ENCODE measurements around the gene SLC2A5. TPM values are rescaled to one million over a fixed set of nuclear protein-coding genes. Genes with fewer than 3 reads are reported as not detected.

SLC2A5 gene
- total and polyA plus RNA-seq, 12 donors, result 0.50 to 29.9 (median 4.3) TPM

DNA sequence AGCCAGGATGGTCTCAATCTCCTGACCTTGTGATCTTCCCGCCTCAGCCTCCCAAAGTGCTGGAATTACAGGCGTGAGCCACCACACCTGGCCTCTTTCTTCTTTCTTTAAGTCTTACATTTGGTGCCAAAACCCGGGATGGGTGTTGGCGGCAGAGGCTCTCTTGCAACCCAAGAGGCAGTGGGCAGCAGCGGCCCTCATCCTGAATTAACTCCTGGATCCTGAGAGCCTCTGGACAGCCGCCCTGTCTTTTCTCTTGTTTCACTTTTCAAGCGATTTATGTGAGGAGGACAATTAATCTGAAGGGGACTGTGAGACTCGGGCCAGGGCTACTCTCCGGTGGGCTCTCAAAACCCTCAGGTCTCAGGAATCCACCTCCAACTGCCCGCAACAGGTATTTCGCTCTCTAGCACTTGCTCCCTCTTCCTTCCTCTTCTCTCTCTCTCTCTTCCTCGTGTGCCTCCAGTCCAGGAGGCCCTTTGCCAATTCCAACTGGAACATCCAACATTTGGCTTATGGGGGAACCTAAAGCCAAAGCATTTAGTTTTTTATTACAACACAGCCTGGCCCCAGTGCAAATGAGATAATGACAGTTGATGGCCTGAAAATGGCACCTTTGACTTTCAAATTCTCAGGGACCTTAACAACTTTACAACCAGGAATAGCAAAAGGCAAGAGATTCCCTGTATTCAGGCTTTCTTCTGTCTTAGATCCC lies 18.1 kb upstream of the SLC2A5 start:
- Histone ChIP-seq H3K9me3 (replicated peaks in 1 of 3) (no peaks in the 10 kb centered on the region), H3K36me3 (replicated peaks in 1 of 2) (no peaks in the 10 kb centered on the region), H3K27ac (no peak overlapping the region), H3K27me3 (no peaks in the 10 kb centered on the region), H3K4me1 (replicated peaks in 1 of 2) (no peaks in the 10 kb centered on the region), H3K4me3 (no peak overlapping the region)
- 79 to 89% (median 86%) methylated on average over 12 of the region's 12 CpGs for WGBS, 4 donors
- TF ChIP-seq, protein P1, sequence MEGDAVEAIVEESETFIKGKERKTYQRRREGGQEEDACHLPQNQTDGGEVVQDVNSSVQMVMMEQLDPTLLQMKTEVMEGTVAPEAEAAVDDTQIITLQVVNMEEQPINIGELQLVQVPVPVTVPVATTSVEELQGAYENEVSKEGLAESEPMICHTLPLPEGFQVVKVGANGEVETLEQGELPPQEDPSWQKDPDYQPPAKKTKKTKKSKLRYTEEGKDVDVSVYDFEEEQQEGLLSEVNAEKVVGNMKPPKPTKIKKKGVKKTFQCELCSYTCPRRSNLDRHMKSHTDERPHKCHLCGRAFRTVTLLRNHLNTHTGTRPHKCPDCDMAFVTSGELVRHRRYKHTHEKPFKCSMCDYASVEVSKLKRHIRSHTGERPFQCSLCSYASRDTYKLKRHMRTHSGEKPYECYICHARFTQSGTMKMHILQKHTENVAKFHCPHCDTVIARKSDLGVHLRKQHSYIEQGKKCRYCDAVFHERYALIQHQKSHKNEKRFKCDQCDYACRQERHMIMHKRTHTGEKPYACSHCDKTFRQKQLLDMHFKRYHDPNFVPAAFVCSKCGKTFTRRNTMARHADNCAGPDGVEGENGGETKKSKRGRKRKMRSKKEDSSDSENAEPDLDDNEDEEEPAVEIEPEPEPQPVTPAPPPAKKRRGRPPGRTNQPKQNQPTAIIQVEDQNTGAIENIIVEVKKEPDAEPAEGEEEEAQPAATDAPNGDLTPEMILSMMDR (IDR thresholded peaks at IDR 0.05), result no peak
- TF ChIP-seq POLR2A (IDR thresholded peaks at IDR 0.05), result no peak
- intact Hi-C loops (cut with DNase I), result no loop called here
- no peak for DNase-seq

GRCh38 chr1:9086796-9087195 lies 17.4 kb upstream of the SLC2A5 start:
- intact Hi-C loops (cut with DNase I), result no loop called here
- Histone ChIP-seq H3K4me3 (no peak overlapping the region), H3K4me1 (replicated peaks in 1 of 2) (no peaks in the 10 kb centered on the region), H3K27ac (no peak overlapping the region), H3K9me3 (replicated peaks in 1 of 3) (no peaks in the 10 kb centered on the region), H3K36me3 (replicated peaks in 1 of 2) (no peaks in the 10 kb centered on the region), H3K27me3 (no peaks in the 10 kb centered on the region)
- TF ChIP-seq, protein P1 (IDR thresholded peaks at IDR 0.05), result no peak
- TF ChIP-seq POLR2A (IDR thresholded peaks at IDR 0.05), result no peak
- no peak for DNase-seq
- WGBS, 4 donors, result 49 to 90% (median 70%) methylated on average over 2 of the region's 2 CpGs

GRCh38 chr1:9086045-9086444 lies 16.6 kb upstream of the SLC2A5 start:
- no peak overlapping the region for H3K27ac ChIP-seq
- H3K9me3 ChIP-seq (replicated peaks in 1 of 3), result no peaks in the 10 kb centered on the region
- H3K36me3 ChIP-seq (replicated peaks in 1 of 2), result no peaks in the 10 kb centered on the region
- intact Hi-C loops (cut with DNase I), result no loop called here
- WGBS, 4 donors, result 55 to 81% (median 78%) methylated on average over 5 of the region's 5 CpGs
- TF ChIP-seq, protein P1 (IDR thresholded peaks at IDR 0.05), result no peak
- TF ChIP-seq POLR2A (IDR thresholded peaks at IDR 0.05), result no peak
- no peak overlapping the region for H3K4me3 ChIP-seq
- DNase-seq, result no peak
- no peaks in the 10 kb centered on the region for H3K27me3 ChIP-seq
- no peaks in the 10 kb centered on the region for H3K4me1 ChIP-seq (replicated peaks in 1 of 2)

DNA sequence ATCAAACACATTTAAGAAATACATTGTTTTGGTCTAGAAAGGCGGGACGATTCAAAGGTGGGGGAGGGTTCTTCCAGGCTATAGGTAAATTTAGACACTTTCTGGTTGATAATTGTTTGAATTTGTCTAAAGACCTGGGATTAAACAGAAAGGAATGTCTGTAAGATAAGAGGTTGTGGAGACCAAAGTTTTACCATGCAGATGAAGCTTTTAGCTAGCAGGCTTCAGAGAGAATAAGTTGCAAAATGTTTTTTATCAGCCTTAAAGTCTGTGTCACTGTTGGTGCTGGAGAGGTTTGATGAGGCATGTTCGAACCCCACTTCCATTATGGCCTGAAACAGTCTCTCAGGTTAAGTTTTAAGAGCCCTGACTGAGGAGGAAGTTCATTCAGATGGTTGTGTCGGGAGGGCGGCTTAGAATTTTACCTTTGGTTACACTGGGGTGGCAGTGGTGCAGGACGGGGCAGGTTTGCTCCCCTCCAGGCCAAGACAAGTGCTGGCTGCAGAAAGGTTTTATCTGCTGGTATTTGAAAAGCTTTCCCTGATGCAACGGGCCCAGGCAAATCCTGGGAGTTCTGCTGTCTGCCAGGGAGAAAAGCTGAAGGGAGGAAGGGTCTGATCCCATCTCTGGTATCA lies 16.0 kb upstream of the SLC2A5 start:
- Histone ChIP-seq H3K9me3 (replicated peaks in 1 of 3) (no peaks in the 10 kb centered on the region), H3K27ac (no peak overlapping the region), H3K27me3 (no peaks in the 10 kb centered on the region), H3K4me1 (replicated peaks in 1 of 2) (no peaks in the 10 kb centered on the region), H3K36me3 (replicated peaks in 1 of 2) (no peaks in the 10 kb centered on the region), H3K4me3 (no peak overlapping the region)
- no peak for TF ChIP-seq POLR2A (IDR thresholded peaks at IDR 0.05)
- TF ChIP-seq, protein P1 (IDR thresholded peaks at IDR 0.05), result no peak
- 76 to 85% (median 80%) methylated on average over 6 to 7 of the region's 7 CpGs for WGBS, 4 donors
- no peak for DNase-seq
- intact Hi-C loops (cut with DNase I), result no loop called here

Measured in adrenal gland (tissue), 12 donors.